Upper lobe of left lung (tissue), 4 donors: ENCODE data around the gene NAA16.

ENCODE experiments used
- CTCF ChIP-seq, 6 experiments: fragments of 450-650 bp in 4 of 6; fragments of 200-600 bp in 2 of 6; sonication (generic) in 2 of 6; IDR thresholded peaks; one replicate each; pipeline ENCODE4 v1.5.1; 2016 to 2019; ENCODE audit warnings: antibody characterized with exemption in 6 of 6
- EP300 ChIP-seq, 4 donors: sonication (generic); formaldehyde crosslinking; IDR thresholded peaks; one replicate each; pipeline ENCODE4 v1.5.1; 2017; ENCODE audit warnings: antibody characterized with exemption in 4 of 4, control low read depth in 2 of 4
- POLR2A ChIP-seq, 4 donors: fragments of 450-650 bp; IDR thresholded peaks; one replicate each; pipeline ENCODE4 v1.5.1; 2016 to 2017; ENCODE audit warnings: antibody characterized with exemption in 4 of 4, mild to moderate bottlenecking in 2 of 4
- POLR2AphosphoS5 ChIP-seq, 2 donors: sonication (generic); formaldehyde crosslinking; IDR thresholded peaks; one replicate each; pipeline ENCODE4 v1.5.1; 2017; ENCODE audit warnings: antibody characterized with exemption in 2 of 2

GRCh38 chr13:41345165-41345913 lies 34.3 kb downstream of the NAA16 start:
- TF ChIP-seq POLR2A (IDR thresholded peaks at IDR 0.05) (no peak), CTCF (IDR thresholded peaks at IDR 0.05) (no peak), EP300 (IDR thresholded peaks at IDR 0.05) (no peak), POLR2AphosphoS5 (IDR thresholded peaks at IDR 0.05) (no peak)
